ENCODE measurements around the gene AMIGO2.

GRCh38 chr12:47079981-47080724 is 394 bp upstream of the AMIGO2 start:
- TF ChIP-seq, protein P1, sequence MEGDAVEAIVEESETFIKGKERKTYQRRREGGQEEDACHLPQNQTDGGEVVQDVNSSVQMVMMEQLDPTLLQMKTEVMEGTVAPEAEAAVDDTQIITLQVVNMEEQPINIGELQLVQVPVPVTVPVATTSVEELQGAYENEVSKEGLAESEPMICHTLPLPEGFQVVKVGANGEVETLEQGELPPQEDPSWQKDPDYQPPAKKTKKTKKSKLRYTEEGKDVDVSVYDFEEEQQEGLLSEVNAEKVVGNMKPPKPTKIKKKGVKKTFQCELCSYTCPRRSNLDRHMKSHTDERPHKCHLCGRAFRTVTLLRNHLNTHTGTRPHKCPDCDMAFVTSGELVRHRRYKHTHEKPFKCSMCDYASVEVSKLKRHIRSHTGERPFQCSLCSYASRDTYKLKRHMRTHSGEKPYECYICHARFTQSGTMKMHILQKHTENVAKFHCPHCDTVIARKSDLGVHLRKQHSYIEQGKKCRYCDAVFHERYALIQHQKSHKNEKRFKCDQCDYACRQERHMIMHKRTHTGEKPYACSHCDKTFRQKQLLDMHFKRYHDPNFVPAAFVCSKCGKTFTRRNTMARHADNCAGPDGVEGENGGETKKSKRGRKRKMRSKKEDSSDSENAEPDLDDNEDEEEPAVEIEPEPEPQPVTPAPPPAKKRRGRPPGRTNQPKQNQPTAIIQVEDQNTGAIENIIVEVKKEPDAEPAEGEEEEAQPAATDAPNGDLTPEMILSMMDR (IDR thresholded peaks at IDR 0.05): no peak
- TF ChIP-seq POLR2A (IDR thresholded peaks at IDR 0.05): no peak
